ENCODE measurements around the gene PRR23B.
"Not testable (repeated sequence)": the region's sequence is repeated elsewhere in the genome, so short reads cannot be mapped to it uniquely, and the experiment has no call there.

The PRR23B gene

DNA sequence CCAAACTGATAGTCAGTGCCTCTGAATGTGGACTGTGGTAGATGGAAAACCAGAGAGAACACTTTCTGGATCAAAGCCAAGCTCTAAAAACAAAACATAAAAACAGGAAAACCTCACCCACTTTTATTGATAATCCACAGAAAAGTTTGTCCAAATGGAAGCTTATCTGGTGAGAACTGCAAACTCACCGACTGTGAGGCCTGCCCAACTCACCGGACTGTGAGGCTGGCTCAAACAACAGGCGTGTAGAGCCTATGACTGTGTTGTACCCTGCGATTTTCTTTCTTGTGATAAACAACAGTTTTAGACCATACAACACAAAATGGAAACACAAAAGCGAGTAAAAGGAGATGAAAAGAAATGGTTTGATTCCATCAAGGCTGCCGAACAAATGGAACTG is 16.8 kb upstream of the PRR23B start:
- Histone ChIP-seq H3K4me3 (ENCODE audit: low read depth, low read length) (no peak overlapping the region), H3K4me1 (no peaks in the 10 kb centered on the region), H3K9me3 (no peaks in the 10 kb centered on the region), H3K36me3 (no peaks in the 10 kb centered on the region), H3K27me3 (no peaks in the 10 kb centered on the region)
- no peak for DNase-seq
- TF ChIP-seq, protein P1, sequence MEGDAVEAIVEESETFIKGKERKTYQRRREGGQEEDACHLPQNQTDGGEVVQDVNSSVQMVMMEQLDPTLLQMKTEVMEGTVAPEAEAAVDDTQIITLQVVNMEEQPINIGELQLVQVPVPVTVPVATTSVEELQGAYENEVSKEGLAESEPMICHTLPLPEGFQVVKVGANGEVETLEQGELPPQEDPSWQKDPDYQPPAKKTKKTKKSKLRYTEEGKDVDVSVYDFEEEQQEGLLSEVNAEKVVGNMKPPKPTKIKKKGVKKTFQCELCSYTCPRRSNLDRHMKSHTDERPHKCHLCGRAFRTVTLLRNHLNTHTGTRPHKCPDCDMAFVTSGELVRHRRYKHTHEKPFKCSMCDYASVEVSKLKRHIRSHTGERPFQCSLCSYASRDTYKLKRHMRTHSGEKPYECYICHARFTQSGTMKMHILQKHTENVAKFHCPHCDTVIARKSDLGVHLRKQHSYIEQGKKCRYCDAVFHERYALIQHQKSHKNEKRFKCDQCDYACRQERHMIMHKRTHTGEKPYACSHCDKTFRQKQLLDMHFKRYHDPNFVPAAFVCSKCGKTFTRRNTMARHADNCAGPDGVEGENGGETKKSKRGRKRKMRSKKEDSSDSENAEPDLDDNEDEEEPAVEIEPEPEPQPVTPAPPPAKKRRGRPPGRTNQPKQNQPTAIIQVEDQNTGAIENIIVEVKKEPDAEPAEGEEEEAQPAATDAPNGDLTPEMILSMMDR (IDR thresholded peaks at IDR 0.05; ENCODE audit: low read depth, low read length) = no peak

DNA sequence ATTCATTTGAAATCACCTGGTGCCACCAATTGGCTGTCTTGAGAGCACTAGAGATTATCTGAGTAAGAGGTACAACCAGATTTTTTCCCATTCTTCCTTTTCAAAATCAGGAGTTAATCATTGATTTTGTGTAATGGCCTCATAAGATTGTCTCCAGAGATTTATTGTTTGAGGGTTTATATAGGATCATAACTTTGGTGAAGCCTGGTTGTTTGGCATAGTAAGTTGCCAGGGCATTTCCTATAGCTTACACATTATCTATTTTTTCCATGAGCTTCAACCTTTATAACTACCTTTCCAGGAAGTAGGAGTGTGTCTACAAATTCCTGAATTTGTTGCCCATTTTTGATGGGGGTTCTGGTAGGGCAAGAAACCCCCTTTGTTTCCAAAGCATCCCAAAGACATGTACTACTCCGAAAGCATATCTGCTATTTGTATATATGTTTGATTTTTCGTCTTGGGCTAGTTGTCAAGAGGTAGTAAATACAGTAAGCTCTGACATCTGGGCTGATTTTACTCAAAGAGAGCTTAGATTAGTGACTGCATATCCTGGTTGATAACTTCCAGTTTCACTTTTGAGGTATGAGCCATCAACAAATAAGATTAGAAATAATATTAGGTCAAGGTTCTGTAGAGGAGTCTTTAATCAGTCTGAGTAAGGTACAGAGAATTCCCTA is 11.7 kb upstream of the PRR23B start:
- Histone ChIP-seq H3K9me3 (no peaks in the 10 kb centered on the region), H3K27me3 (no peaks in the 10 kb centered on the region), H3K4me3 (ENCODE audit: low read depth, low read length) (no peak overlapping the region), H3K4me1 (no peaks in the 10 kb centered on the region), H3K36me3 (no peaks in the 10 kb centered on the region)
- TF ChIP-seq, protein P1 (IDR thresholded peaks at IDR 0.05; ENCODE audit: low read depth, low read length) = no peak
- DNase-seq = no peak

DNA sequence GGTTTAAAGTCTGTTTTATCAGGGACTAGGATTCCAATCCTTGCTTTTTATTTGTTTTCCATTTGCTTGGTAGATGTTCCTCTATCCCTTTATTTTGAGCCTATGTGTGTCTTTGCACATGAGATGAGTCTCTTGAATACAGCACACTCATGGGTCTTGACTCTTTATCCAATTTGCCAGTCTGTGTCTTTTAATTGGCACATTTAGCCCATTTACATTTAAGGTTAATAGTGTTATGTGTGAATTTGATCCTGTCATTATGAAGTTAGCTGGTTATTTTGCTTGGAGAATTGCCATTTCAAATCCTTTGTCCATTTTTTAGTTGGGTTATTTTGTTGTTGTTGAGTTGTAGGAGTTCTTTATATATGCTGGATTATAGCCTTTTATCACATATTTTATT is 9.8 kb upstream of the PRR23B start:
- not testable (repeated sequence) for DNase-seq, H3K36me3 ChIP-seq

DNA sequence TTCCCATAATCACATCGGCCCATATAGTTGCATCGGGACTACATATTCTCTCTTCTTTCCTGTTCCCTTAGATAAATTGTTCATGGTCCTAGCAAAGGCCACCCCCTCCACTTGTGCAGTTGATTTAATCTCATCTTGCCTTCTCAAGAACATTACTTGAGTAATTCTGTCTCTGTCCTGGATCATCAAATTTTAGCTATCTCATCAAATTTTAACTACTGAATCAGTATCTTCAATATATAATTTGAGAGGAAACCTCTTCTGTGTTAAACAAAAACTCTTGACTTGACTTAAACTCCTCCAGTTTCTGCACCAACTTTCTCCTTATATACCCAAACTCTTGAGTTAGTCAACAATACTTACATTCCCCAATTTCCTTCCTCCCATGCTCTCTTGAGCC is 4.2 kb upstream of the PRR23B start:
- no peak for DNase-seq
- H3K36me3 ChIP-seq = no peaks in the 10 kb centered on the region
- TF ChIP-seq, protein P1 (IDR thresholded peaks at IDR 0.05; ENCODE audit: low read depth, low read length) = no peak
- no peaks in the 10 kb centered on the region for H3K9me3 ChIP-seq
- H3K4me1 ChIP-seq = no peaks in the 10 kb centered on the region
- no peak overlapping the region for H3K4me3 ChIP-seq (ENCODE audit: low read depth, low read length)
- H3K27me3 ChIP-seq = no peaks in the 10 kb centered on the region

More for the DNA sequence above, 9.8 kb upstream of the PRR23B start:
- H3K9me3 ChIP-seq; H3K4me1 ChIP-seq; H3K4me3 ChIP-seq (ENCODE audit: low read depth, low read length); H3K27me3 ChIP-seq: not testable (repeated sequence)

DNA sequence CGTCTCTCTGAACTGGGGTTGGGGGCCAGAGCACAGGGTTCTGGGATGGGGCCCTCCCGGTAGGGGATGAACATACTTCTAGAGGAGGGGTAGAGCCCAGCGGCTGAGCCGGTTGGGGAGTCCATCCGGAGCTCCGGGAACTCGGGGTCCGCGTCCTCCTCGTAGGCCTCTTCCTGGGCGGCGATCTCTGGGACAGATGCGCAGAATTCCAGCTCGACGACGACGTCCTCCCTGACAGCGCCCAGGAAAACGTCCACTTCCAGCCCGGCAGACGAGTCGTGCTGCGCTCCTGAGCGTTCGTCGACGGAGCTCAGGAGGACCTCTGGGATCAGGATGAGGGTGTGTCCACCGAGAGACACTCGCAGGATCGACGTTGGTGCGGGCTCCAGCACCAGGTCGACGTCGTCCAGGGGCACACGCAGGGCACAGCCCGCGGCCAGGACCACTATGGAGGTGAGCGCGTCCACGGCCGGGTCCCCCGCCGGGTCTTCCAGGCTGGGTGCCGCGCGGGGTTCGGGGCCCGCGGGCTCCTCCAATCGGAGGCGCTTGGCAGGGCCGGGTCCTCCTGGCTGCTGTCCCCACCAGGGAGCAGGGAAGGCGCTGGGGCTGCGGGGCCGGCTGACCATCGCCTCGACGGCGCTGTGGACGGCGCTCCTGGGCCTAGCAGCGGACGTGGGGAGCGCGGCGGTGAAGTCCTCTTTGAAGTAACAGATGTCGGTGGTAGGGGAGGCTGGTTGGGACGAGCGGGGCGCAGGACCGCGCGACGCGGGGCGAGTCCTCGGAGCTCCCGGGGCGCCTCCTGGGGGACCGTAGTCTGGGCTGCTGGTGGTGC is 474 bp downstream of the PRR23B start:
- H3K9me3 ChIP-seq = no peaks in the 10 kb centered on the region
- no peaks in the 10 kb centered on the region for H3K36me3 ChIP-seq
- TF ChIP-seq, protein P1 (IDR thresholded peaks at IDR 0.05; ENCODE audit: low read depth, low read length) = no peak
- DNase-seq = peak; percentile 6
- H3K27me3 ChIP-seq = no peaks in the 10 kb centered on the region
- no peak overlapping the region for H3K4me3 ChIP-seq (ENCODE audit: low read depth, low read length)
- no peaks in the 10 kb centered on the region for H3K4me1 ChIP-seq

DNA sequence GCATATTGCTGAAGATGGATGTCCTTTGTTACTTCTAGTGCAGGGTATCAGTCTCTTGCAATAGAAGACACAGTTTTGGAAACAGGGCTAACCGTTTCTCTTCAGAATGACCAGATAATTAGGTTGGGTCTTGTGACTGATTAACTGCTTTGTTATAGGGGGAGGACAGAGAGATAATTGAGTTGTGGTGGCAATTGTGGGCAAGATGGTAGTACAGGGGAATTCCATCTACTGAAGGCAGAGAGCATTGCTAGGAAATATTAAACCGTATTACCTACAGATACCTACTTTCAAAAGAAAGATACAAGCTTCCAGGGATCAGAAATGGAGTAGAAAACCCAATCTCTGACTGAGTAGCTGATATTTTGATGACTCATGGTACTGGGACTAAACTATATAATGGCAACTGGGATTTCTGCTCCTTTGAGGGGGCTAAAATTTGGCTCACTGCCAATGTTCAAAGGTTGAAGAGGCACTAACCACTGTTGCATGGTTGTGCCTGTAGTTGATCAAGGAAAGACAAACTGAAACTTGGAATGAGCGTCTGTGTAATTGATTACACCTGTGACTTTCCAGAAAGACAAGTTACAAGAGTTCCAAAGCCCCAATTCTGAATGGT is 4.2 kb downstream of the PRR23B start:
- H3K4me3 ChIP-seq (ENCODE audit: low read depth, low read length) = no peak overlapping the region
- TF ChIP-seq, protein P1 (IDR thresholded peaks at IDR 0.05; ENCODE audit: low read depth, low read length) = no peak
- H3K4me1 ChIP-seq = no peaks in the 10 kb centered on the region
- H3K9me3 ChIP-seq = no peaks in the 10 kb centered on the region
- no peaks in the 10 kb centered on the region for H3K27me3 ChIP-seq
- H3K36me3 ChIP-seq = no peaks in the 10 kb centered on the region
- DNase-seq = no peak
